NCI-H2107 treated with DMSO at 0.1 percent for 48 hours (cell line): ENCODE measurements around the gene SFTPA2.
"Not testable (repeated sequence)": the region's sequence is repeated elsewhere in the genome, so short reads cannot be mapped to it uniquely, and the experiment has no call there.

Experiments used
- DNase-seq: peaks from one replicate; lab custom pipeline; 2025; ENCODE audit not compliant: unreplicated experiment; lab: John Stamatoyannopoulos, UW

The SFTPA2 gene

DNA sequence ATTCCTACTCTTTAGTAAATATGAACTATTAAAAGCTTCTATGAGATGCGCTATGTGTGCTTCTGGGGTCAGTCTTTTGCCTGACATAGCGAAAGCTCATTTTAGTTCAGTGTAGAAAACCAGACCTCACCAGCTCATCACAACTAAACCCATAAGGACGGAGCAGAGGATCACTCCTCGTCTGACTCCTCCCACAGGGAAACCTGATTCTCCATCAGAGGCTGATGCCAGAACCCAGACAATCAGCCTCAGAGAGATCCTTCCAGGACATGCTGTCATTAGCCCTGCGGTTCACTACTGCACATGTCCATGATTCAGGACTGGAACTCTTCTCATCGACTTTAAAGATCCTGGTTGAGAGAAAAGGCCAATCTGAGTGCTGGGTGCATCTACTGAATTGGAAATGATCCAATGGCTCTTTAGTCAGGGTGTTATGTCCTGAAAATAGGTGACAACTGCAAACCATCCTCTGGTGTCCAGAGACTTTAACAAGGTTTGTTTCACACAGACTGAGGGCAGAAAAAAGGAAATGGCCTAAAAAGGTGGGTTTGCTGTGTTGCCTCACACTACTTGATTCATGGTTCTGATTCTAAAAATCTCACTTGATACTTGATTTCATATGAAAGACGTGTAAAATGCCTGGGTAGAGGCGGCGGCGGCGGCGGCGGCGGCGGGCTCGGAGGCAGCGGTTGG, 48.2 kb downstream of the SFTPA2 start, which contains the start of gene EIF5AL1:
Gene EIF5AL1 (plus strand): TSS at position 643 of the 693 bp plus-strand sequence. CDS start 117 bp downstream, outside the sequence.
- DNase-seq = not testable (repeated sequence)

DNA sequence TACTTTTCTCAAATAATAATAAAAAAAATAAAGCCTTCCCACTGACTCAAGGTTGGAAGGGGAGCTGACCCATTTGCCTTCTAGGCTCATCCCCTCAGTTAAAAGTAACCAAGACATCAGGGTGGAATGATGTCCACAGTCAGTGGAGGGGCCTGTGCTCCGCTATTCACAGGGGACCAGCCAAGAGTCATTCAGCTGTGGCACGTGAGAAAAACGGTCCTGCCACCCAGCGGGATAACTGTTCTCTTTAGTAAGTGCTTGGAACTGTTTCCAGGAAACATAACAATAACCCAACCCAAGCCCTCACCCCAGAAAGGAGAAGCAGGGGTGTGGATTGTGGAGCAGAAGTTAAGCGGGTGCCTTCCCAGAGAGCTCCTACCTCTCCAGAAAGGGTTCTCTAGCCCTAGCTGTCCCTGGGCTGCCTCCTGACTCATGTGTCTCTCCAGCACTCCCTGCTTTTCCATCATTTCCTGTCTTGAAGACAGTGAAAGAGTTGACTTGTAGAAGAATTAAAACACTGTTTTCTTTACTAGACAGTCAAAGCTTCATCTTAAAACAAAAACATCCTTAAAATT, 50.2 kb downstream of the SFTPA2 start:
- not testable (repeated sequence) for DNase-seq

DNA sequence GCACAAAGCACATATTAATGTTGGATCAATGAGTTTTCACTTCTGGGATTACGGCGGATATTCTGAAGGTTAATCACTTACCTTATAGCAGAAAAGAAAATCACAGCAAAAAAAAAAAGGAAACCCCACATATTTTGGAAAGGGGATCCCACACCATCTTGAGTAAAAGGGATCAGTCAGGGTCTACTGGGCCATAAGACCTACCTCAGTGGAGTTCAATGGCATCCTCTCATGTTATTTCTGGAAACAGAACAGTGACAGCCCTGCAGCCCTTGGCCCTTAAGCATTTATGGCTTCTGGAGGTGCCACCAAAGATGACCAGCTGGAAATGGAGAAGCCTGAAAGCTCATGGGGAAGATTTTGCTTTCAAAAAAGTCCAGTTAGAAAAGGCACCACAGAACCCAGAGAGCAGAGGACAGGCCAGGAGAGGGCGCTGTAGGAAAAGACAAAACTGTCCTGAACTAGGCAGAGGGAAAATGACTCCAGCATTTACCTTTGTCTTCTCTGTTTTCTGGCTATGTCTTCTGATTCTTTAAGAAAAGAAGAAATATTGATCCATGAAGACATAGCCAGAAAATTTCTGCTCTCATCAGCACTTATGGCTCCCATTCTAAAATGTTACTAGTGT, 50.8 kb downstream of the SFTPA2 start:
- DNase-seq = not testable (repeated sequence)

DNA sequence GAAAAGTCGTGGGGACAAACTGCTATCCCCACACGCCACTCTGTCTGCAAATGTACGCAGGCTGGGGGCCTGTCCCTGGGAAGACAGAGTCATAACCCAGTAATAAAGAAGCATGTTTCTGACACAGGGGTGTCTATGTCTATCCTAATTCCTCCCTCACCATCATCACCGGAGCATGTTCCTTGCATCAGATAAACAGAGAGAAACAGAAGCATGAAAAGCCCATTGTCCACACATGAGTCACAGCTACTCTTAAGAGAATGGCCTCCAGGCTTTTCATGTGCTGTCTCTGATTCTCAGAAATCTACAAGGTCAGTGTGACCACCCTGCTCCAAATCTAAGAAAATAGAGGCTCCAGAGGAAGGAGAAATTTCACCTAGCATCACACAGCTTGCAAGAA, 52.0 kb downstream of the SFTPA2 start:
- not testable (repeated sequence) for DNase-seq

DNA sequence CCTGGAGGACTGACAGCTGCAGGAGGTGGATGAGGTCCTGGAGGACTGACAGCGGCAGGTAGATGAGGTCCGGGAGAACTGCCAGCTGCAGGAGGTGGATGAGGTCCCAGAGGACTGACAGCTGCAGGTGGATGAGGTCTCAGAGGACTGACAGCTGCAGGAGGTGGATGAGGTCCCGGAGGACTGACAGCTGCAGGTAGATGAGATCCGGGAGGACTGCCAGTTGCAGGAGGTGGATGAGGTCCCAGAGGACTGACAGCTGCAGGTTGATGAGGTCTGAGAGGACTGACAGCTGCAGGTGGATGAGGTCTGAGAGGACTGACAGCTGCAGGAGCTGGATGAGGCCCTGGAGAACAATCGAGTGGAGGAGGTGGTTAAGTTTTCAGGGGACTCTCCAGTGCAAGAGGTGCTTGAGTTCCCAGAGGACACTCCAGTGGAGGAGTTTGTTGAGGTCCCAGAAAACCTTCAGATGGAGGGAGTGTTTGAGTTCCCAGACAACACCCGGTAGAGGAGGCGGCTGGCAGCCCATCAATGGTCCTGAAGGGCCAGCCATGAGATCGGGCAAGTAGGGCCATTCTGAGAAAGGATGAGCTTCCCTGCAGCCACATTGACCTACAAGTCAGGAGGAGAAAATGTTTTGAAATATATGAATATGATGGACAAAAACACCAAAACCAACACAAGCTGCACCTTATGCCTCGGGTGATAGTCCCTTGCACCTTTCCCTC, 52.6 kb downstream of the SFTPA2 start:
- DNase-seq = no peak
